ENCODE measurements around the gene PDE3A. TPM values are rescaled to one million over a fixed set of nuclear protein-coding genes. Genes with fewer than 3 reads are reported as not detected.

Gene PDE3A
- total RNA-seq, 6 donors from 2014 or later = 1.0 to 10.0 (median 3.2) TPM

DNA sequence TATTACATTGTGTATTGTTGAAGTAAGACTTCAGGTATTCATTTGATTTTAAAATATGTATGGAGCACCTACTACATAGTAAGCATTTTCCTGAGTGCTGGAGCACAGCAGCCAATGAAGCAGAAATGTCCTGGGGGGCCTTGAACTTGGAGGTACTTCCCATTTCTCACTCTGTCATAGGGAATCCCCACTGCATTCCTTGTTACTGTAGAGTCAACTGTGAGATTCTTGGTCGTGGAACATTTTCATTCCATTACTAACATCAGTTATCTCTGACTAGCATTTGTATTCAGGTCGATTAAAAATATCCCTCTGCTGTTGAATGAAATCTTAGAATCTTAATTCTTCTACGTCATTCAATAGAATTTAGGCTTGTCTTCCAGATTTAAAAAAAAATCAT is 66.7 kb downstream of the PDE3A start:
- peaks cover 0 to 7% (median 0%) of the 10 kb centered on the region in 4 donors for H3K4me1 ChIP-seq
- no peak for TF ChIP-seq POLR2AphosphoS5 (IDR thresholded peaks at IDR 0.05)
- H3K36me3 ChIP-seq = no peaks in the 10 kb centered on the region
- H3K27ac ChIP-seq = no peak overlapping the region
- WGBS, 2 donors = 69 to 70% methylated on average over 3 of the region's 3 CpGs
- DNase-seq (no peak), ATAC-seq (ENCODE audit: low FRiP score in 2 of 2) (no peak)
- H3K4me3 ChIP-seq = no peak overlapping the region
- no peaks in the 10 kb centered on the region for H3K27me3 ChIP-seq
- no peaks in the 10 kb centered on the region for H3K9me3 ChIP-seq

DNA sequence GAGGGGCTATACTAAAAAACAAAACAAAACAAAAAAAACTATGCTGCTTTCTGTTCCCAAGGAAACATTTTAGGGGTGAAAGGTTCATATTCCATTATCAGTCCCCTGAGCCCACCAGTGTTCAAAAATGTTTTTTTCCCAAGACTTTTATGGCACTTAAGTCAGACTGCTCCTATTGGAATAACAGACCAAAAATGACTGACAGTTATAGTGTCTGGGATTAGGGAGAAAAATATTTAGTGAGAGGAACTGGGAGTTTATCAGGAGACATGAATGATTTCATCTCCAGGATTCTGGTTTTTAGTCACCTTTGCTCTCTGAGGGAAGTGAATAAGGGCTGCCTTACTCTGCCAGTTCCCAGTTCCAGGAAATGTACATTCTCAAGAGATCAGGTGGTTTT is 68.0 kb downstream of the PDE3A start:
- no peak for DNase-seq
- H3K27ac ChIP-seq = no peak overlapping the region
- no peaks in the 10 kb centered on the region for H3K36me3 ChIP-seq
- ATAC-seq (ENCODE audit: low FRiP score in 2 of 2) = no peak
- TF ChIP-seq EP300 (IDR thresholded peaks at IDR 0.05) (no peak), POLR2AphosphoS5 (IDR thresholded peaks at IDR 0.05) (no peak), CTCF (IDR thresholded peaks at IDR 0.05) (no peak), POLR2A (IDR thresholded peaks at IDR 0.05) (no peak)
- no peak overlapping the region for H3K4me3 ChIP-seq
- no peaks in the 10 kb centered on the region for H3K9me3 ChIP-seq
- peaks cover 0 to 7% (median 0%) of the 10 kb centered on the region in 4 donors for H3K4me1 ChIP-seq
- H3K27me3 ChIP-seq = no peaks in the 10 kb centered on the region

- peaks cover 0 to 7% (median 0%) of the 10 kb centered on the region in 4 donors for H3K4me1 ChIP-seq
- DNase-seq (no peak), ATAC-seq (ENCODE audit: low FRiP score in 2 of 2) (peak in 1 of 2 donors; percentile 34)
- TF ChIP-seq POLR2A (IDR thresholded peaks at IDR 0.05) (no peak), POLR2AphosphoS5 (IDR thresholded peaks at IDR 0.05) (no peak), EP300 (IDR thresholded peaks at IDR 0.05) (no peak), CTCF (IDR thresholded peaks at IDR 0.05) (no peak)
- no peaks in the 10 kb centered on the region for H3K9me3 ChIP-seq
- no peak overlapping the region for H3K27ac ChIP-seq
- WGBS, 2 donors = 48 to 69% methylated on average over 2 of the region's 2 CpGs
- H3K36me3 ChIP-seq = no peaks in the 10 kb centered on the region
- no peaks in the 10 kb centered on the region for H3K27me3 ChIP-seq
- H3K4me3 ChIP-seq = no peak overlapping the region
Observed at GRCh38 chr12:20438299-20438779, 70.0 kb downstream of the PDE3A start.

DNA sequence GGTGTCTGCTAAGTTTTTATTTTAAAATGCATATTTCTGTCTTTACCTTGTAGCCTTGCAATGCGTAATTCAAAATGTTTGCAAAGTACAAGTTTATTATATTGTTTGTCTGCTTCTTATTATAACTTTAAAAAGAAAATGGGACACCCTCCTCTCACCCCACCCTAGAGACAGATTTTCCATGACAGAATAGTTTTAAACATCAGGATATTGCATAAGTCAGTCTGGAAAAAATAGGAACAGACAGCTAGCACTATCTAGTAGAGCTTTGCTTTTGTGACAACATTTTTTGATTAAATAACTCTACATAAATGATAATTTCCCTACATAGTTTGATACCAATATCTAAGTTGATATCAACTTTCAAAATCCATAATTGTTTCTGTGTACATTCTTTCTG is 71.3 kb downstream of the PDE3A start:
- no peak overlapping the region for H3K4me3 ChIP-seq
- no peak for DNase-seq
- H3K4me1 ChIP-seq = peaks cover 0 to 7% (median 0%) of the 10 kb centered on the region in 4 donors
- no peak for TF ChIP-seq EP300 (IDR thresholded peaks at IDR 0.05)
- TF ChIP-seq POLR2AphosphoS5 (IDR thresholded peaks at IDR 0.05) = no peak
- TF ChIP-seq POLR2A (IDR thresholded peaks at IDR 0.05) = no peak
- no peak for TF ChIP-seq CTCF (IDR thresholded peaks at IDR 0.05)
- H3K36me3 ChIP-seq = no peaks in the 10 kb centered on the region
- ATAC-seq (ENCODE audit: low FRiP score in 2 of 2) = peak in 1 of 2 donors; percentile 84
- 83 to 86% methylated on average over 1 of the region's 1 CpG for WGBS, 2 donors
- no peak overlapping the region for H3K27ac ChIP-seq
- no peaks in the 10 kb centered on the region for H3K27me3 ChIP-seq
- H3K9me3 ChIP-seq = no peaks in the 10 kb centered on the region

DNA sequence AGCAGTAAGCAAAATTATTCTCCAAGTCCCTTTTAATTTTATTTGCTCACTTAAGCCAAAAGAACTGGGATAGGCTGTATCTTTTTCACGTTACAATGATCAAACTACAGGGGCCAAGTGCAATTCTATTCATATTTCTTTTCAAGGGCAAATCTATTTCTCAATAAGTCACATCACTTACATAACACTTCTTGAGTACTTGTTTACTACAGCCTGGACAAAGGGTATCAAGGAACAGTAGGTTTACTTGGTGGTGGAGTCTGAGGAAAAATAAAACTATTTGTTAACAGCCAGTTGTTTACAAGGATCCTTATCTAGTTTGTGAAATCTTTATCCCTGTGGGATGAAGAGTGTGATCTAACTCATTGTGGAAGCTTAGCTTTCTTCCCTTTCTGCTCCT is 72.1 kb downstream of the PDE3A start:
- DNase-seq (no peak), ATAC-seq (ENCODE audit: low FRiP score in 2 of 2) (peak in 1 of 2 donors; percentile 63)

More for the DNA sequence above, 72.1 kb downstream of the PDE3A start:
- no peak for TF ChIP-seq CTCF (IDR thresholded peaks at IDR 0.05)
- no peak overlapping the region for H3K27ac ChIP-seq
- no peaks in the 10 kb centered on the region for H3K36me3 ChIP-seq
- H3K4me3 ChIP-seq = no peak overlapping the region
- H3K9me3 ChIP-seq = no peaks in the 10 kb centered on the region
- no peaks in the 10 kb centered on the region for H3K27me3 ChIP-seq
- WGBS, 2 donors = 19 to 28% methylated on average over 1 of the region's 1 CpG
- peaks cover 0 to 7% (median 0%) of the 10 kb centered on the region in 4 donors for H3K4me1 ChIP-seq
